SK-N-SH (cell line): ENCODE results near the gene PHF3. TPM values are rescaled to one million over a fixed set of nuclear protein-coding genes. Genes with fewer than 3 reads are reported as not detected.
A peak's percentile ranks its signal among the peaks of the same experiment; 100 is the strongest.

ENCODE experiments used
- CTCF ChIA-PET: fragments of 300-600, 350-600 bp; formaldehyde crosslinking; extraction: SDS; loops from one replicate; lab custom pipeline; 2021; lab: Yijun Ruan, JAX
- POLR2A ChIA-PET: fragments of 350-600 bp; sonication (Branson Sonifier 250); formaldehyde crosslinking; extraction: SDS; loops from one replicate; lab custom pipeline; 2020; ENCODE audit warnings: antibody characterized with exemption, inconsistent platforms; lab: Yijun Ruan, JAX
- DNase-seq: peaks from one replicate; pipeline ENCODE4 v3.0.0; 2012
- H2AFZ ChIP-seq: fragments of 200-600 bp; sonication (generic); 2 replicates; pipeline ENCODE4 v1.8.1; 2016; ENCODE audit warnings: antibody characterized with exemption, mild to moderate bottlenecking, low read depth
- H3F3A ChIP-seq: fragments of 200-600 bp; sonication (generic); replicated peaks from 2 replicates; pipeline ENCODE3; 2016; ENCODE audit warnings: antibody characterized with exemption, mild to moderate bottlenecking; ENCODE audit not compliant: insufficient read depth
- H3K27ac ChIP-seq, 2 experiments: fragments of 200-500 bp in 1 of 2; fragments of 200-600 bp in 1 of 2; sonication (Bioruptor generic) in 1 of 2; sonication (generic), shearing (Covaris generic) in 1 of 2; 2 replicates each; pipeline versions ENCODE4 v1.5.1 to v1.6.1; 2014 to 2016; ENCODE audit warnings: low read depth in 2 of 2, inconsistent platforms in 1 of 2, low read length in 1 of 2, mild to moderate bottlenecking in 1 of 2, mixed read lengths in 1 of 2
- H3K27me3 ChIP-seq: fragments of 200-600 bp; sonication (generic), shearing (Covaris generic); 2 replicates; pipeline ENCODE4 v1.6.1; 2016; ENCODE audit warnings: mixed run types; ENCODE audit not compliant: insufficient read depth
- H3K36me3 ChIP-seq, 2 experiments: fragments of 200-500 bp in 1 of 2; fragments of 200-600 bp in 1 of 2; sonication (Bioruptor generic) in 1 of 2; sonication (generic) in 1 of 2; replicated peaks in 1 of 2; 2 replicates each; pipeline versions ENCODE3 to v1.5.1; 2014 to 2016; ENCODE audit warnings: low read length in 1 of 2, mild to moderate bottlenecking in 1 of 2; ENCODE audit not compliant: insufficient read depth in 2 of 2, control insufficient read depth in 1 of 2
- H3K4me1 ChIP-seq, 2 experiments: fragments of 200-500 bp in 1 of 2; fragments of 200-600 bp in 1 of 2; sonication (Bioruptor generic) in 1 of 2; sonication (generic), shearing (Covaris generic) in 1 of 2; 2 replicates each; pipeline versions ENCODE4 v1.5.1 to v1.6.1; 2014 to 2016; ENCODE audit warnings: low read depth in 1 of 2, low read length in 1 of 2, mixed run types in 1 of 2; ENCODE audit not compliant: insufficient read depth in 2 of 2, control insufficient read depth in 1 of 2
- H3K4me2 ChIP-seq: fragments of 200-600 bp; sonication (generic), shearing (Covaris generic); 2 replicates; pipeline ENCODE4 v1.6.1; 2017; ENCODE audit warnings: mixed run types
- H3K4me3 ChIP-seq, 2 experiments: fragments of 200-500 bp in 1 of 2; fragments of 200-600 bp in 1 of 2; sonication (Bioruptor generic) in 1 of 2; sonication (generic), shearing (Covaris generic) in 1 of 2; 2 replicates each; pipeline versions ENCODE4 v1.5.1 to v1.8.1; 2014 to 2016; ENCODE audit warnings: low read depth in 2 of 2, inconsistent platforms in 1 of 2, low read length in 1 of 2, mild to moderate bottlenecking in 1 of 2, mixed read lengths in 1 of 2, moderate library complexity in 1 of 2
- H3K79me2 ChIP-seq: fragments of 200-600 bp; sonication (generic); 2 replicates; pipeline ENCODE4 v1.8.1; 2017; ENCODE audit warnings: mild to moderate bottlenecking; ENCODE audit not compliant: insufficient read depth
- H3K9ac ChIP-seq: fragments of 200-600 bp; sonication (generic); 2 replicates; pipeline ENCODE4 v1.6.1; 2017; ENCODE audit warnings: mixed run types
- H3K9me2 ChIP-seq: fragments of 200-600 bp; sonication (generic); 2 replicates; pipeline ENCODE4 v1.6.1; 2017; ENCODE audit warnings: mixed run types
- H3K9me3 ChIP-seq: fragments of 200-600 bp; sonication (generic); 2 replicates; pipeline ENCODE4 v1.6.1; 2017; ENCODE audit warnings: mixed run types, mild to moderate bottlenecking, moderate library complexity
- H4K20me1 ChIP-seq: fragments of 200-600 bp; sonication (generic); 2 replicates; pipeline ENCODE4 v1.6.1; 2017; ENCODE audit warnings: mild to moderate bottlenecking, mixed run types; ENCODE audit not compliant: insufficient read depth
- CHD2 ChIP-seq: fragments of 150-350 bp; IDR thresholded peaks from 2 replicates; pipeline ENCODE4 v1.6.1; 2018; ENCODE audit warnings: low read length; ENCODE audit not compliant: partially characterized antibody
- CTCF ChIP-seq: fragments of 200-600 bp; sonication (generic); IDR thresholded peaks from 2 replicates; pipeline ENCODE4 v1.6.1; 2017; ENCODE audit warnings: antibody characterized with exemption, mild to moderate bottlenecking, moderate library complexity
- ELF1 ChIP-seq: IDR thresholded peaks from 2 replicates; pipeline ENCODE4 v1.4.0; 2012
- EZH2phosphoT487 ChIP-seq: fragments of 200-600 bp; sonication (generic); IDR thresholded peaks from 2 replicates; pipeline ENCODE4 v1.6.1; 2017; ENCODE audit warnings: low read depth, mixed run types, mild to moderate bottlenecking, antibody characterized with exemption, moderate library complexity, borderline replicate concordance
- FOXJ3 ChIP-seq: sonication (generic); formaldehyde crosslinking; IDR thresholded peaks from 2 replicates; pipeline ENCODE4 v1.5.1; 2020; ENCODE audit warnings: mild to moderate bottlenecking, missing genetic modification reagents
- GABPA ChIP-seq: IDR thresholded peaks from 2 replicates; pipeline ENCODE4 v1.4.0; 2012; ENCODE audit warnings: low read depth, mild to moderate bottlenecking
- JUND ChIP-seq: IDR thresholded peaks from 2 replicates; pipeline ENCODE4 v1.4.0; 2012
- NFIC ChIP-seq: IDR thresholded peaks from 2 replicates; pipeline ENCODE4 v1.4.0; 2012; ENCODE audit warnings: borderline replicate concordance
- RAD21 ChIP-seq: IDR thresholded peaks from 2 replicates; pipeline ENCODE4 v1.6.1; 2012; ENCODE audit warnings: mild to moderate bottlenecking, low read length
- RFX5 ChIP-seq: IDR thresholded peaks from 2 replicates; pipeline ENCODE4 v1.6.1; 2012; ENCODE audit warnings: mild to moderate bottlenecking, improper control_type of control experiment, low read length
- SIN3A ChIP-seq: IDR thresholded peaks from 2 replicates; pipeline ENCODE4 v1.6.1; 2012; ENCODE audit warnings: low read depth, mild to moderate bottlenecking, low read length, moderate library complexity, borderline replicate concordance
- SMC3 ChIP-seq: IDR thresholded peaks from 2 replicates; pipeline ENCODE4 v1.6.1; 2012; ENCODE audit warnings: low read depth, low read length, improper control_type of control experiment
- TAF1 ChIP-seq: IDR thresholded peaks from 2 replicates; pipeline ENCODE4 v1.6.1; 2012; ENCODE audit warnings: low read depth, mild to moderate bottlenecking, low read length, moderate library complexity, borderline replicate concordance
- TEAD4 ChIP-seq: IDR thresholded peaks from 2 replicates; pipeline ENCODE4 v1.4.0; 2012; ENCODE audit warnings: mild to moderate bottlenecking, borderline replicate concordance; ENCODE audit not compliant: insufficient read depth
- USF1 ChIP-seq: IDR thresholded peaks from 2 replicates; pipeline ENCODE4 v1.4.0; 2012; ENCODE audit warnings: low read depth, borderline replicate concordance
- ZBTB33 ChIP-seq: IDR thresholded peaks from 2 replicates; pipeline ENCODE4 v1.4.0; 2012; ENCODE audit warnings: low read depth, borderline replicate concordance
- WGBS: methylation state at CpG from one replicate; pipeline ENCODE4 v1.1.6; 2017; ENCODE audit warnings: low lambda C conversion rate; 5-methylcytosine and 5-hydroxymethylcytosine counted together
- polyA plus RNA-seq, 3 experiments: library from polyadenylated mRNA; depleted of rRNA; stranded (reverse); fragments of >200 nt; gene quantifications; 2 replicates each; pipeline ENCODE4 v1.2.3, GENCODE V29; 2012

PHF3 gene
- polyA plus RNA-seq, 1 of the 3 experiments (the other 2 are of a cell fraction) = 4.4 TPM

GRCh38 chr6:63635588-63636517, at the start of gene PHF3 (continued):
- TF ChIP-seq CTCF = peak; percentile 31
- TF ChIP-seq RFX5 = no peak
- TF ChIP-seq FOXJ3 = peak; percentile 21; the same call in 1 of the 2 replicates
- TF ChIP-seq USF1 = peak; percentile 96
- TF ChIP-seq RAD21 = peak; percentile 32
- peak; percentile 89 for TF ChIP-seq CHD2
- TF ChIP-seq TEAD4 = peak; percentile 61; the same call in 1 of the 2 replicates
- 0 out of 2 replicates have a peak, but pooled peaks have one; percentile 24 for TF ChIP-seq ZBTB33
- TF ChIP-seq TAF1 = peak; percentile 90
- TF ChIP-seq JUND = no peak
- no peak; the same call in 1 of the 2 replicates for TF ChIP-seq ELF1
- no peak for TF ChIP-seq GABPA
- no peak for TF ChIP-seq NFIC
- TF ChIP-seq SMC3 = peak; percentile 29
- peak; percentile 52; the same call in 1 of the 2 replicates for TF ChIP-seq SIN3A

GRCh38 chr6:63589952-63590411, 45.6 kb upstream of the PHF3 start:
- TF ChIP-seq RFX5 = peak; percentile 66; the same call in 1 of the 2 replicates
- TF ChIP-seq EZH2phosphoT487 = no peak
- Histone ChIP-seq H3K9me3 (no peaks in the 10 kb centered on the region), H3K27me3 (no peaks in the 10 kb centered on the region), H3K27ac (no peak overlapping the region), H3K9me2 (no peaks in the 10 kb centered on the region), H3K4me1 (no peaks in the 10 kb centered on the region), H4K20me1 (no peaks in the 10 kb centered on the region), H3K4me3 (no peak overlapping the region), H3K79me2 (no peaks in the 10 kb centered on the region), H2AFZ (no peak overlapping the region), H3K4me2 (no peak overlapping the region), H3K36me3 (no peaks in the 10 kb centered on the region), H3K9ac (no peak overlapping the region), H3F3A (peaks cover 7% of the 10 kb centered on the region)
- DNase-seq = no peak
- POLR2A ChIA-PET = no interaction called here
- CTCF ChIA-PET = interaction anchor here (1.0 kb wide), 1 partner anchor 9 kb away, joined by 3 read pairs; no protein-coding TSS in a partner anchor
- WGBS = 72% methylated on average over 2 of the region's 2 CpGs
